ENCODE data around the gene CALR. TPM values are rescaled to one million over a fixed set of nuclear protein-coding genes. Genes with fewer than 3 reads are reported as not detected.

CALR gene
- total and polyA plus RNA-seq, 2 donors (not counting 3 experiments of a cell fraction or from before 2014, with no cell fraction given) = 1,135 to 1,636 TPM

DNA sequence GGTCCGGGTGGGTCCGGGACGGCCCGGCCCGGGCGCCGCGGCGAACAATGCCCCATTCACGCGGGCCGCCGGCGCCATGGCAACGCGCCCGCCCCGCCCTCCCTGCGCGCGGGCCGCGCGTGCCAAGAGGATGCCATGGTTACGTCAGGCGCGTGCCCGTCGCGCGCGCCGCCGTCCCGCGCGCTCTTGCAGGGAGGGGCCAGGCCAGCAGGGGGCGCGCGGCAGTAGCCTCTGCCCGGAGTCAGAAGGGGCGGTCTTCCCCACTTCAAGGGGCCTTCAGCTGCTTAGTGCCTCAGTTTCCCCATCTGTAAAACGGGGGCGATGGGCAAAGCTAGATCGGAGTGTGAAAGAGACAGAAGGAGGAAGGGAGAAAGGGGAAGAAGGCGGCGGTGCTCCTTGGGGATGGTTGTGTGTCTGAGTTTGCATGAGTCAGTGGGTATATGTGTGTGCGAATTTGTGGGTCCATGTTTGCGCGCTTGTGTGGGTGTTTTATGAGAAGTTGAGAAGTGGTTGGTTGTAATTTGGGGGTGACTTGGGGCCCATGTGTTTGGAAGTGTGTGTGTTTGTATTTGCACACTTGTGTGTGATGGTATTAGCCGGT, 45.2 kb downstream of the CALR start:
- intact Hi-C loops (cut with micrococcal nuclease) (loop anchor here (1.0 kb wide), 4 partner anchors 51 to 111 kb away; no protein-coding TSS in a partner anchor), dilution Hi-C loops (cut with MboI; ENCODE audit: extremely low pct_ligation_motif_present, low sequenced_read_pairs) (no loop called here)
- H3K79me2 ChIP-seq (ENCODE audit: control insufficient read depth, insufficient read depth, low read length) = no peaks in the 10 kb centered on the region
- no TSS peak for BruUV-seq (replicated peaks)
- peak overlapping the region in 2 of 3 experiments; percentile 23 to 35 for H3K4me3 ChIP-seq (replicated peaks in 1 of 3; ENCODE audit: insufficient read depth in 1 of 3, low read depth in 1 of 3, low read length in 3 of 3)
- no peak overlapping the region for H3K27ac ChIP-seq (ENCODE audit: insufficient read depth, low read depth, low read length)
- H3K9me1 ChIP-seq (replicated peaks; ENCODE audit: control insufficient read depth, extremely low read depth, insufficient read depth, low read length) = no peaks in the 10 kb centered on the region
- POLR2A ChIA-PET = no interaction called here
- H3K4me1 ChIP-seq (ENCODE audit: control insufficient read depth, extremely low read depth, insufficient read depth, low read length) = peaks cover 2% of the 10 kb centered on the region
- no peaks in the 10 kb centered on the region for H3K9me3 ChIP-seq (replicated peaks; ENCODE audit: control insufficient read depth, insufficient read depth, low read length)
- no peaks in the 10 kb centered on the region for H3K27me3 ChIP-seq (ENCODE audit: control insufficient read depth in 2 of 2, insufficient read depth in 2 of 2, low read length in 2 of 2)
- H3K36me3 ChIP-seq (ENCODE audit: control insufficient read depth in 2 of 2, extremely low read depth in 1 of 2, insufficient read depth in 2 of 2, low read length in 2 of 2) = no peaks in the 10 kb centered on the region
- no peaks in the 10 kb centered on the region for H4K20me1 ChIP-seq (replicated peaks; ENCODE audit: control insufficient read depth, extremely low read depth, insufficient read depth, low read length)
- peak overlapping the region; percentile 89 for H2AFZ ChIP-seq (ENCODE audit: low read depth, low read length)
- TF ChIP-seq, protein P1, sequence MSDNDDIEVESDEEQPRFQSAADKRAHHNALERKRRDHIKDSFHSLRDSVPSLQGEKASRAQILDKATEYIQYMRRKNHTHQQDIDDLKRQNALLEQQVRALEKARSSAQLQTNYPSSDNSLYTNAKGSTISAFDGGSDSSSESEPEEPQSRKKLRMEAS (IDR thresholded peaks at IDR 0.05; ENCODE audit: insufficient read depth, insufficient read length) = no peak
- TF ChIP-seq FOS (IDR thresholded peaks at IDR 0.05; ENCODE audit: borderline replicate concordance, insufficient read depth, low read length) = no peak
- TF ChIP-seq, protein P2, sequence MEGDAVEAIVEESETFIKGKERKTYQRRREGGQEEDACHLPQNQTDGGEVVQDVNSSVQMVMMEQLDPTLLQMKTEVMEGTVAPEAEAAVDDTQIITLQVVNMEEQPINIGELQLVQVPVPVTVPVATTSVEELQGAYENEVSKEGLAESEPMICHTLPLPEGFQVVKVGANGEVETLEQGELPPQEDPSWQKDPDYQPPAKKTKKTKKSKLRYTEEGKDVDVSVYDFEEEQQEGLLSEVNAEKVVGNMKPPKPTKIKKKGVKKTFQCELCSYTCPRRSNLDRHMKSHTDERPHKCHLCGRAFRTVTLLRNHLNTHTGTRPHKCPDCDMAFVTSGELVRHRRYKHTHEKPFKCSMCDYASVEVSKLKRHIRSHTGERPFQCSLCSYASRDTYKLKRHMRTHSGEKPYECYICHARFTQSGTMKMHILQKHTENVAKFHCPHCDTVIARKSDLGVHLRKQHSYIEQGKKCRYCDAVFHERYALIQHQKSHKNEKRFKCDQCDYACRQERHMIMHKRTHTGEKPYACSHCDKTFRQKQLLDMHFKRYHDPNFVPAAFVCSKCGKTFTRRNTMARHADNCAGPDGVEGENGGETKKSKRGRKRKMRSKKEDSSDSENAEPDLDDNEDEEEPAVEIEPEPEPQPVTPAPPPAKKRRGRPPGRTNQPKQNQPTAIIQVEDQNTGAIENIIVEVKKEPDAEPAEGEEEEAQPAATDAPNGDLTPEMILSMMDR (IDR thresholded peaks at IDR 0.05; ENCODE audit: extremely low read depth in 1 of 2, insufficient read depth in 1 of 2, low read depth in 1 of 2, low read length in 2 of 2) = peak; percentile 91 to 92
- CTCF ChIA-PET = interaction anchor here (0.6 to 13.4 kb wide), 8 partner anchors 9 to 110 kb away, joined by 3 to 543 read pairs (median 8); partner anchors contain the start of gene NFIX
- H3K4me2 ChIP-seq (ENCODE audit: insufficient read depth, low read length) = peak overlapping the region; percentile 63
- DNase-seq (ENCODE audit: low read depth, low spot score) = peak; percentile 83
- FAIRE-seq = peak; percentile 73
- peak overlapping the region; percentile 60 for H3K9ac ChIP-seq (replicated peaks; ENCODE audit: extremely low read depth, insufficient read depth, low read length)

DNA sequence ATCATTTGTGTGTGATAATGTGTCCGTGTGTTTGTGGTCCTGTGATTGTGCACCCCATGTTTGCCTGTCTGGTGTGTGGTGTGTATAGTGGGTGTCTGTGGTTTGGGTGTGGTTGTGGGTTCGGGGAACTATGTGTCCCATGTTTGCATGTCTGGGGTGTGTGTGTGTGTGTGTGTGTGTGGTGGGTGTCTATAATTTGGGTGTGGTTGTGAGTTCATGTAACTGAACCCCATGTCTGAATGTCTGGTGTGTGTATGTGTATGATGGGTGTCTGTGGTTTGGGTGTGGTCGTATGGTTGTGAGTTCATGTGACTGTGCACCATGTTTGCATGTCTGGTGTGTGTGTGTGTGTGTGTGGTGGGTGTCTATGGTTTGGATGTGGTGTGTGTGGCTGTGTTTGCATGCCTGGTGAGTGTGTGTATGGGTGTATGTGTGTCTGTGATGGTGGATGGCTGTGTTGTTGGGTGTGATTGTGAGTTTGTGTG, 45.8 kb downstream of the CALR start:
- Histone ChIP-seq H3K9me1 (replicated peaks; ENCODE audit: control insufficient read depth, extremely low read depth, insufficient read depth, low read length) (no peaks in the 10 kb centered on the region), H3K4me1 (ENCODE audit: control insufficient read depth, extremely low read depth, insufficient read depth, low read length) (peaks cover 2% of the 10 kb centered on the region), H3K9ac (replicated peaks; ENCODE audit: extremely low read depth, insufficient read depth, low read length) (no peak overlapping the region), H2AFZ (ENCODE audit: low read depth, low read length) (no peak overlapping the region), H4K20me1 (replicated peaks; ENCODE audit: control insufficient read depth, extremely low read depth, insufficient read depth, low read length) (no peaks in the 10 kb centered on the region), H3K79me2 (ENCODE audit: control insufficient read depth, insufficient read depth, low read length) (no peaks in the 10 kb centered on the region), H3K4me2 (ENCODE audit: insufficient read depth, low read length) (no peak overlapping the region), H3K4me3 (replicated peaks in 1 of 3; ENCODE audit: insufficient read depth in 1 of 3, low read depth in 1 of 3, low read length in 3 of 3) (no peak overlapping the region), H3K27ac (ENCODE audit: insufficient read depth, low read depth, low read length) (no peak overlapping the region), H3K9me3 (replicated peaks; ENCODE audit: control insufficient read depth, insufficient read depth, low read length) (no peaks in the 10 kb centered on the region), H3K27me3 (ENCODE audit: control insufficient read depth in 2 of 2, insufficient read depth in 2 of 2, low read length in 2 of 2) (no peaks in the 10 kb centered on the region), H3K36me3 (ENCODE audit: control insufficient read depth in 2 of 2, extremely low read depth in 1 of 2, insufficient read depth in 2 of 2, low read length in 2 of 2) (no peaks in the 10 kb centered on the region)
- DNase-seq (ENCODE audit: low read depth, low spot score) = no peak
- ChIA-PET POLR2A (no interaction called here), CTCF (interaction anchor here (0.6 to 13.4 kb wide), 11 partner anchors 9 to 109 kb away, joined by 3 to 543 read pairs (median 7); partner anchors contain the start of gene NFIX)
- FAIRE-seq = no peak
- intact Hi-C loops (cut with micrococcal nuclease) (no loop called here), dilution Hi-C loops (cut with MboI; ENCODE audit: extremely low pct_ligation_motif_present, low sequenced_read_pairs) (no loop called here)
- TF ChIP-seq FOS (IDR thresholded peaks at IDR 0.05; ENCODE audit: borderline replicate concordance, insufficient read depth, low read length) = no peak
- TF ChIP-seq, protein P2 (IDR thresholded peaks at IDR 0.05; ENCODE audit: extremely low read depth in 1 of 2, insufficient read depth in 1 of 2, low read depth in 1 of 2, low read length in 2 of 2) = no peak
- no peak for TF ChIP-seq POLR2A (IDR thresholded peaks at IDR 0.05; ENCODE audit: low read depth, low read length)
- TF ChIP-seq EZH2 (IDR thresholded peaks at IDR 0.05; ENCODE audit: borderline replicate concordance, low read depth, low read length, severe bottlenecking) = no peak
- TF ChIP-seq, protein P1 (IDR thresholded peaks at IDR 0.05; ENCODE audit: insufficient read depth, insufficient read length) = no peak
- no peak for TF ChIP-seq JUN (IDR thresholded peaks at IDR 0.05; ENCODE audit: borderline replicate concordance, insufficient read depth, insufficient read length, low read depth)
- TF ChIP-seq MYC (IDR thresholded peaks at IDR 0.05; ENCODE audit: low read depth, low read length) = no peak
- no peak for TF ChIP-seq GATA2 (IDR thresholded peaks at IDR 0.05; ENCODE audit: insufficient read depth, insufficient read length, low read depth, low read length)
- no peak for TF ChIP-seq POLR2AphosphoS5 (IDR thresholded peaks at IDR 0.05; ENCODE audit: insufficient read depth, low read depth, low read length)
- no TSS peak for BruUV-seq (replicated peaks)

All from endothelial cell of umbilical vein (primary cell).